ENCODE measurements around the gene NHP2. TPM values are rescaled to one million over a fixed set of nuclear protein-coding genes. Genes with fewer than 3 reads are reported as not detected.

The NHP2 gene
- total and polyA plus RNA-seq, 9 of the 15 experiments (the other 6 are each of a cell fraction or from before 2014, with no cell fraction given), result 52.8 to 622 (median 144) TPM

DNA sequence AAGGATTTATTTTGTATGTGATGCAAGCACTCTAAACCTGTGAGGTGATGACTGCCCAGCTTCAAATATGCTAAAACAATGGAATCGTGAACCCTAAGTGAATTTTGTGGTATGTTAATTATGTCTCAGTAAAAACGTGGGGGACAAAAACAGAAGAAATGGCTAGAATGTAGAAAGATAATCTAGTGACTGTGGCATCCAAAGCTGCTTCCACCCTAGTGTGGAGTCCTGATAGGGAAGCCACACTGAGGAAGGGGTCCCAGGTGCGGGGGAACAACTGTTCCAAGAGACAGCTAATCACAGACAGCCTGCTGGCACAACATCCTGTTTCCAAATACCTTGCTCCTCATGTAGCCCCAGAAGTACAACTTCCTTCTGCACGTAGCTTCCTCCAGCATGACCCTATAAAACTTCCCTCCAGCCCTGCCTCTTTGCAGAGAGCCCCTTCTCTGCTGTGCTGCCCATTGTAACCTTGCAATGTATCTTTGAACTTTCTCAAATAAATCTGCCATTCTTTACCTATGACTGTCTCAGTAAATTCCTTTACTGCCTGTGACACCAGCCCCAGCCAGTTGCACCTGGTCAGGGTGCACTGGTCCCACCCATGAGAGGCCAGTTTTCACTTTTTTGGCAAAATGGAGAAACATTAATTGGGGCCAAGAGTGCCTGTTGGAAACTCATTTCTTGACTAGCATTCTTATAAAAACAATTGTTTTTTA lies 28.6 kb upstream of the NHP2 start (continued):
- no peak for TF ChIP-seq PHF20 (IDR thresholded peaks at IDR 0.05; ENCODE audit: partially characterized antibody)
- TF ChIP-seq, protein P1, sequence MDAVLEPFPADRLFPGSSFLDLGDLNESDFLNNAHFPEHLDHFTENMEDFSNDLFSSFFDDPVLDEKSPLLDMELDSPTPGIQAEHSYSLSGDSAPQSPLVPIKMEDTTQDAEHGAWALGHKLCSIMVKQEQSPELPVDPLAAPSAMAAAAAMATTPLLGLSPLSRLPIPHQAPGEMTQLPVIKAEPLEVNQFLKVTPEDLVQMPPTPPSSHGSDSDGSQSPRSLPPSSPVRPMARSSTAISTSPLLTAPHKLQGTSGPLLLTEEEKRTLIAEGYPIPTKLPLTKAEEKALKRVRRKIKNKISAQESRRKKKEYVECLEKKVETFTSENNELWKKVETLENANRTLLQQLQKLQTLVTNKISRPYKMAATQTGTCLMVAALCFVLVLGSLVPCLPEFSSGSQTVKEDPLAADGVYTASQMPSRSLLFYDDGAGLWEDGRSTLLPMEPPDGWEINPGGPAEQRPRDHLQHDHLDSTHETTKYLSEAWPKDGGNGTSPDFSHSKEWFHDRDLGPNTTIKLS (IDR thresholded peaks at IDR 0.05; ENCODE audit: borderline replicate concordance, low read depth), result no peak
- TF ChIP-seq RAD51 (IDR thresholded peaks at IDR 0.05; ENCODE audit: borderline replicate concordance, low read depth), result no peak
- TF ChIP-seq ZNF354B (CRISPR knock-in tag; IDR thresholded peaks at IDR 0.05), result no peak
- TF ChIP-seq TRIM24 (IDR thresholded peaks at IDR 0.05), result peak; percentile 88 to 89
- TF ChIP-seq GATAD2B (IDR thresholded peaks at IDR 0.05; ENCODE audit: borderline replicate concordance), result no peak
- TF ChIP-seq ILK (tag; IDR thresholded peaks at IDR 0.05; ENCODE audit: borderline replicate concordance, low read depth), result no peak
- TF ChIP-seq FOXM1 (IDR thresholded peaks at IDR 0.05; ENCODE audit: low read depth), result peak; percentile 57; the same call in 1 of the 2 replicates
- no peak for TF ChIP-seq FOXM1 (CRISPR knock-in tag; IDR thresholded peaks at IDR 0.05; ENCODE audit: low read depth)
- no peak for TF ChIP-seq ZC3H11A (IDR thresholded peaks at IDR 0.05; ENCODE audit: low read depth, low read length)
- TF ChIP-seq CTBP1 (IDR thresholded peaks at IDR 0.05; ENCODE audit: borderline replicate concordance), result peak; percentile 51; the same call in 1 of the 2 replicates
- TF ChIP-seq RB1 (IDR thresholded peaks at IDR 0.05; ENCODE audit: low read depth), result no peak
- no peak for TF ChIP-seq TEAD2 (tag; IDR thresholded peaks at IDR 0.05)
- no peak for TF ChIP-seq ZNF76 (CRISPR knock-in tag; IDR thresholded peaks at IDR 0.05; ENCODE audit: borderline replicate concordance)
- no peak for TF ChIP-seq MED1 (CRISPR knock-in tag; IDR thresholded peaks at IDR 0.05; ENCODE audit: borderline replicate concordance)
- no peak for TF ChIP-seq MAFG (tag; conservative IDR thresholded peaks at IDR 0.05)
- TF ChIP-seq NR1H2 (CRISPR knock-in tag; IDR thresholded peaks at IDR 0.05), result no peak
- TF ChIP-seq, protein P2, sequence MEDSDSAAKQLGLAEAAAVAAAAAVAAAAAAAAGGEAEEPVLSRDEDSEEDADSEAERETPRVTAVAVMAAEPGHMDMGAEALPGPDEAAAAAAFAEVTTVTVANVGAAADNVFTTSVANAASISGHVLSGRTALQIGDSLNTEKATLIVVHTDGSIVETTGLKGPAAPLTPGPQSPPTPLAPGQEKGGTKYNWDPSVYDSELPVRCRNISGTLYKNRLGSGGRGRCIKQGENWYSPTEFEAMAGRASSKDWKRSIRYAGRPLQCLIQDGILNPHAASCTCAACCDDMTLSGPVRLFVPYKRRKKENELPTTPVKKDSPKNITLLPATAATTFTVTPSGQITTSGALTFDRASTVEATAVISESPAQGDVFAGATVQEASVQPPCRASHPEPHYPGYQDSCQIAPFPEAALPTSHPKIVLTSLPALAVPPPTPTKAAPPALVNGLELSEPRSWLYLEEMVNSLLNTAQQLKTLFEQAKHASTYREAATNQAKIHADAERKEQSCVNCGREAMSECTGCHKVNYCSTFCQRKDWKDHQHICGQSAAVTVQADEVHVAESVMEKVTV (CRISPR knock-in tag; IDR thresholded peaks at IDR 0.05), result no peak
- TF ChIP-seq KLF16 (IDR thresholded peaks at IDR 0.05), result peak; percentile 87
- TF ChIP-seq, protein P3, sequence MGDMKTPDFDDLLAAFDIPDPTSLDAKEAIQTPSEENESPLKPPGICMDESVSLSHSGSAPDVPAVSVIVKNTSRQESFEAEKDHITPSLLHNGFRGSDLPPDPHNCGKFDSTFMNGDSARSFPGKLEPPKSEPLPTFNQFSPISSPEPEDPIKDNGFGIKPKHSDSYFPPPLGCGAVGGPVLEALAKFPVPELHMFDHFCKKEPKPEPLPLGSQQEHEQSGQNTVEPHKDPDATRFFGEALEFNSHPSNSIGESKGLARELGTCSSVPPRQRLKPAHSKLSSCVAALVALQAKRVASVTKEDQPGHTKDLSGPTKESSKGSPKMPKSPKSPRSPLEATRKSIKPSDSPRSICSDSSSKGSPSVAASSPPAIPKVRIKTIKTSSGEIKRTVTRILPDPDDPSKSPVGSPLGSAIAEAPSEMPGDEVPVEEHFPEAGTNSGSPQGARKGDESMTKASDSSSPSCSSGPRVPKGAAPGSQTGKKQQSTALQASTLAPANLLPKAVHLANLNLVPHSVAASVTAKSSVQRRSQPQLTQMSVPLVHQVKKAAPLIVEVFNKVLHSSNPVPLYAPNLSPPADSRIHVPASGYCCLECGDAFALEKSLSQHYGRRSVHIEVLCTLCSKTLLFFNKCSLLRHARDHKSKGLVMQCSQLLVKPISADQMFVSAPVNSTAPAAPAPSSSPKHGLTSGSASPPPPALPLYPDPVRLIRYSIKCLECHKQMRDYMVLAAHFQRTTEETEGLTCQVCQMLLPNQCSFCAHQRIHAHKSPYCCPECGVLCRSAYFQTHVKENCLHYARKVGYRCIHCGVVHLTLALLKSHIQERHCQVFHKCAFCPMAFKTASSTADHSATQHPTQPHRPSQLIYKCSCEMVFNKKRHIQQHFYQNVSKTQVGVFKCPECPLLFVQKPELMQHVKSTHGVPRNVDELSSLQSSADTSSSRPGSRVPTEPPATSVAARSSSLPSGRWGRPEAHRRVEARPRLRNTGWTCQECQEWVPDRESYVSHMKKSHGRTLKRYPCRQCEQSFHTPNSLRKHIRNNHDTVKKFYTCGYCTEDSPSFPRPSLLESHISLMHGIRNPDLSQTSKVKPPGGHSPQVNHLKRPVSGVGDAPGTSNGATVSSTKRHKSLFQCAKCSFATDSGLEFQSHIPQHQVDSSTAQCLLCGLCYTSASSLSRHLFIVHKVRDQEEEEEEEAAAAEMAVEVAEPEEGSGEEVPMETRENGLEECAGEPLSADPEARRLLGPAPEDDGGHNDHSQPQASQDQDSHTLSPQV (IDR thresholded peaks at IDR 0.05), result no peak
- peak; percentile 74 for TF ChIP-seq TAL1 (IDR thresholded peaks at IDR 0.05)
- TF ChIP-seq HDAC2 (IDR thresholded peaks at IDR 0.05), result peak; percentile 66

Measured in K562 (cell line).